LNCaP clone FGC (cell line): ENCODE data around the gene HAVCR2.

Experiments used
- DNase-seq: peaks from one replicate; pipeline ENCODE4 v3.0.0-alpha.2; 2011; ENCODE audit warnings: low read depth
- H3K4me3 ChIP-seq: 2 replicates; pipeline ENCODE4 v1.5.1; 2011; ENCODE audit warnings: mild to moderate bottlenecking, low read depth, low read length, control low read depth
- CTCF ChIP-seq: IDR thresholded peaks from 2 replicates; pipeline ENCODE4 v1.5.1; 2012; ENCODE audit warnings: mild to moderate bottlenecking; ENCODE audit not compliant: control insufficient read depth, insufficient read depth; ENCODE audit errors: extremely low read depth

Gene HAVCR2

DNA sequence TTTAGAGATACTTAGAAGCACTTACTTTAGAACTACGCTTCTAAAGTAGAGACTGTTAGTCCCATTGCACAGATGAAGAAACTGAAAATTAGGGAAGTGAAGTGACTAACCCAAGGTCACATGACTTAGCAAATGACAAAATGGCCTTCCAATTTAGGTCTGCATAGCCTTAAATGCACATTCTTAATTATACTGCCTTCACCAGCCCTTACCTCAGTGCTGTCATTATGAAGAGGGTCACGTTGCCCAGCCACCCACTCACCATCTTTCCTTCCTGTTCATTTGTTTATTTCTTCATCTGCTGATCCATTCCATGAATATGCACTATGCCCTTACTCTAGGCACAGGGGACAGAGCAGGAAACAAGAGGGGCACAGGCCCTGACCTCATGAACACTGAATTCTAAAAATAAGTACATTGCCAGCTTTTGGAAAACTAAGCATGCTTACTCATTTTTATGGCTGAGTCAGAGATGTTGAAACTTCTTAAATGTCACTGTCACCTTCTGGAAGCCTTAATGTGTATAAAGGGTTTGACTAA, 8.6 kb downstream of the HAVCR2 start:
- no peak for TF ChIP-seq CTCF
- H3K4me3 ChIP-seq, result no peak overlapping the region
- DNase-seq, result no peak

- no peak overlapping the region for H3K4me3 ChIP-seq
- no peak for TF ChIP-seq CTCF
- no peak for DNase-seq
Observed at GRCh38 chr5:157088342-157088990, 20.4 kb downstream of the HAVCR2 start.

GRCh38 chr5:157086751-157087359, 22.0 kb downstream of the HAVCR2 start:
- no peak for TF ChIP-seq CTCF
- H3K4me3 ChIP-seq, result no peak overlapping the region
- DNase-seq, result no peak

- no peak for TF ChIP-seq CTCF
Observed at GRCh38 chr5:157085930-157086329, 22.9 kb downstream of the HAVCR2 start.

GRCh38 chr5:157080286-157080685, 28.6 kb downstream of the HAVCR2 start:
- no peak for TF ChIP-seq CTCF

More at GRCh38 chr5:157085930-157086329, 22.9 kb downstream of the HAVCR2 start:
- no peak for DNase-seq
- H3K4me3 ChIP-seq, result no peak overlapping the region

DNA sequence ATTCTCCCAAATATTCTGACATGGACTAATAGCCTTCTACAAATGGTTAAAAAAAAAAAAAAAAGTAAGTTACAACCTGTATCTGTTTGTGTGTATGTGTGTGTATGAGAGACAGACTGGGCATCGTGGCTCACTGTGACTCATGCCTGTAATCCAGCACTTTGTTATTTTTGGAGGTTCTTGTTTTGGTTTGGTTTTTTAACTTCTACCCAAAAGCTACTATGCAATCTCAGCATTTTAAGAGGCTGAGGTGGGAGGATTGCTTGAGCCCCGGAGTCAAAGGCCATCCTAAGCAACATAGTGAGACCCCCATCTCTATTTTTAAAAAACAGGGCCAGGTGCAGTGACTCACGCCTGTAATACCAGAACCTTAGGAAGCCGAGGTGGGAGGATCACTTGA, 32.3 kb downstream of the HAVCR2 start:
- TF ChIP-seq CTCF, result no peak
- no peak overlapping the region for H3K4me3 ChIP-seq
- no peak for DNase-seq

More at GRCh38 chr5:157080286-157080685, 28.6 kb downstream of the HAVCR2 start:
- no peak for DNase-seq
- no peak overlapping the region for H3K4me3 ChIP-seq
